H1 (cell line): Measurements from ENCODE around the gene CDC27. TPM values are rescaled to one million over a fixed set of nuclear protein-coding genes. Genes with fewer than 3 reads are reported as not detected.

Source experiments
- CTCF ChIA-PET: fragments of 300-600 bp; sonication (Branson Sonifier 250); formaldehyde crosslinking; loops from one replicate; lab custom pipeline; 2021; ENCODE audit not compliant: partially characterized antibody; lab: Charles Lee
- POLR2A ChIA-PET: fragments of 300-600 bp; sonication (Branson Sonifier 250); formaldehyde crosslinking; loops from one replicate; lab custom pipeline; 2021; ENCODE audit warnings: inconsistent platforms; ENCODE audit not compliant: partially characterized antibody; lab: Charles Lee
- DNase-seq, 2 experiments: peaks; one replicate each; pipeline versions ENCODE4 v3.0.0 to v3.0.0-alpha.2; 2010 to 2022; ENCODE audit warnings: low spot score in 2 of 2, low read depth in 1 of 2, mixed read lengths in 1 of 2
- FAIRE-seq: peaks from 2 replicates; lab custom pipeline; 2011; peaks lifted over from hg19 to GRCh38; lab: Jason Lieb, UNC
- H2AFZ ChIP-seq: 2 replicates; pipeline ENCODE4 v1.8.1; 2012; ENCODE audit warnings: low read length, inconsistent platforms
- H2AK5ac ChIP-seq: 2 replicates; pipeline ENCODE4 v1.6.1; 2013; ENCODE audit warnings: low read depth, low read length
- H2BK120ac ChIP-seq: replicated peaks from 2 replicates; pipeline ENCODE3; 2013; ENCODE audit warnings: low read depth, low read length, inconsistent platforms
- H2BK12ac ChIP-seq: 2 replicates; pipeline ENCODE4 v1.6.1; 2013; ENCODE audit warnings: low read depth, low read length
- H2BK15ac ChIP-seq: 2 replicates; pipeline ENCODE4 v1.6.1; 2013; ENCODE audit warnings: low read length
- H2BK20ac ChIP-seq: 2 replicates; pipeline ENCODE4 v1.6.1; 2013; ENCODE audit warnings: low read length
- H2BK5ac ChIP-seq: 2 replicates; pipeline ENCODE4 v1.6.1; 2013; ENCODE audit warnings: low read depth, low read length
- H3K14ac ChIP-seq: 2 replicates; pipeline ENCODE4 v1.6.1; 2013; ENCODE audit warnings: inconsistent platforms; ENCODE audit not compliant: insufficient read length
- H3K18ac ChIP-seq: 2 replicates; pipeline ENCODE4 v1.6.1; 2013; ENCODE audit warnings: low read length; ENCODE audit errors: extremely low read depth
- H3K23ac ChIP-seq: 2 replicates; pipeline ENCODE4 v1.6.1; 2013; ENCODE audit warnings: inconsistent platforms; ENCODE audit not compliant: insufficient read length
- H3K23me2 ChIP-seq: 2 replicates; pipeline ENCODE4 v1.6.1; 2013; ENCODE audit warnings: low read depth, low read length
- H3K27ac ChIP-seq: 2 replicates; pipeline ENCODE4 v1.6.1; 2011; ENCODE audit warnings: low read depth, low read length, inconsistent platforms
- H3K27me3 ChIP-seq, 4 experiments: replicated peaks in 1 of 4; 1 replicate in 1 of 4; 2 replicates in 3 of 4; pipeline versions ENCODE4 v1.6.1 to v1.8.1; 2011 to 2013; ENCODE audit warnings: low read length in 3 of 4, mild to moderate bottlenecking in 3 of 4, inconsistent platforms in 2 of 4, mixed read lengths in 2 of 4, moderate library complexity in 1 of 4; ENCODE audit not compliant: control insufficient read depth in 3 of 4, insufficient read depth in 3 of 4; ENCODE audit errors: extremely low read depth in 1 of 4
- H3K36me3 ChIP-seq, 4 experiments: 2 replicates each; pipeline versions ENCODE4 v1.6.1 to v1.8.1; 2011 to 2013; ENCODE audit warnings: mild to moderate bottlenecking in 4 of 4, low read length in 3 of 4, moderate library complexity in 2 of 4, control low read depth in 1 of 4, inconsistent platforms in 1 of 4; ENCODE audit not compliant: insufficient read depth in 4 of 4, control insufficient read depth in 2 of 4
- H3K4ac ChIP-seq: replicated peaks from 2 replicates; pipeline ENCODE3; 2013; ENCODE audit warnings: low read length, low read depth, mixed read lengths, inconsistent platforms; ENCODE audit not compliant: insufficient read length
- H3K4me1 ChIP-seq, 4 experiments: replicated peaks in 1 of 4; 1 replicate in 1 of 4; 2 replicates in 3 of 4; pipeline versions ENCODE4 v1.6.1 to v1.8.1; 2011 to 2013; ENCODE audit warnings: low read length in 3 of 4, inconsistent platforms in 2 of 4, mixed read lengths in 1 of 4; ENCODE audit not compliant: insufficient read depth in 4 of 4, control insufficient read depth in 3 of 4
- H3K4me2 ChIP-seq, 2 experiments: 2 replicates each; pipeline versions ENCODE4 v1.6.1 to v1.8.1; 2011 to 2013; ENCODE audit warnings: low read depth in 2 of 2, low read length in 2 of 2, control low read depth in 1 of 2, inconsistent platforms in 1 of 2, mild to moderate bottlenecking in 1 of 2; ENCODE audit not compliant: insufficient read depth in 1 of 2
- H3K4me3 ChIP-seq, 4 experiments: fragments of 200-600, 300-600 bp in 1 of 4; sonication (generic), shearing (Covaris generic), sonication (Bioruptor Twin) in 1 of 4; 2 replicates each; pipeline versions ENCODE4 v1.5.1 to v1.8.1; 2011 to 2016; ENCODE audit warnings: low read length in 4 of 4, low read depth in 3 of 4, control low read depth in 2 of 4, inconsistent platforms in 2 of 4, mild to moderate bottlenecking in 2 of 4, mixed read lengths in 1 of 4, moderate library complexity in 1 of 4; ENCODE audit not compliant: insufficient read depth in 2 of 4; ENCODE audit errors: extremely low read depth in 1 of 4
- H3K56ac ChIP-seq: replicated peaks from 2 replicates; pipeline ENCODE3; 2013; ENCODE audit warnings: low read depth, mild to moderate bottlenecking, mixed read lengths, low read length, inconsistent platforms; ENCODE audit not compliant: insufficient read length
- H3K79me1 ChIP-seq: 2 replicates; pipeline ENCODE4 v1.6.1; 2013; ENCODE audit warnings: low read depth, low read length, control low read depth
- H3K79me2 ChIP-seq, 2 experiments: 2 replicates each; pipeline versions ENCODE4 v1.6.1 to v1.8.1; 2012 to 2013; ENCODE audit warnings: low read length in 2 of 2, mild to moderate bottlenecking in 2 of 2, inconsistent platforms in 1 of 2; ENCODE audit not compliant: insufficient read depth in 2 of 2, control insufficient read depth in 1 of 2
- H3K9ac ChIP-seq, 4 experiments: replicated peaks in 1 of 4; 1 replicate in 1 of 4; 2 replicates in 3 of 4; pipeline versions ENCODE4 v1.6.1 to v1.8.1; 2011 to 2013; ENCODE audit warnings: low read depth in 3 of 4, low read length in 3 of 4, control low read depth in 2 of 4, mild to moderate bottlenecking in 2 of 4, moderate library complexity in 2 of 4, inconsistent platforms in 1 of 4; ENCODE audit errors: extremely low read depth in 1 of 4
- H3K9me3 ChIP-seq, 2 experiments: 2 replicates each; pipeline versions ENCODE4 v1.6.1 to v1.8.1; 2012 to 2013; ENCODE audit warnings: mild to moderate bottlenecking in 2 of 2, moderate library complexity in 2 of 2, control low read depth in 1 of 2, inconsistent platforms in 1 of 2, low read depth in 1 of 2, low read length in 1 of 2, mixed read lengths in 1 of 2; ENCODE audit not compliant: insufficient read depth in 2 of 2
- H4K20me1 ChIP-seq, 2 experiments: replicated peaks in 1 of 2; 2 replicates each; pipeline versions ENCODE3 to v1.8.1; 2011 to 2013; ENCODE audit warnings: inconsistent platforms in 2 of 2, low read length in 2 of 2, mild to moderate bottlenecking in 1 of 2; ENCODE audit not compliant: insufficient read depth in 2 of 2, control insufficient read depth in 1 of 2
- H4K5ac ChIP-seq: 2 replicates; pipeline ENCODE4 v1.6.1; 2013; ENCODE audit warnings: low read length, low read depth, mixed read lengths, inconsistent platforms; ENCODE audit not compliant: insufficient read length
- H4K8ac ChIP-seq: 2 replicates; pipeline ENCODE4 v1.8.0; 2013; ENCODE audit warnings: mild to moderate bottlenecking, moderate library complexity, low read length, inconsistent platforms; ENCODE audit not compliant: insufficient read depth; ENCODE audit errors: extremely low read depth
- H4K91ac ChIP-seq: replicated peaks from 2 replicates; pipeline ENCODE3; 2013; ENCODE audit warnings: low read length, mixed read lengths, inconsistent platforms; ENCODE audit not compliant: insufficient read length
- KDM1A ChIP-seq: fragments of 200-600, 300-600 bp; sonication (generic); IDR thresholded peaks from 2 replicates; pipeline ENCODE4 v1.7.1; 2016; ENCODE audit warnings: mild to moderate bottlenecking, low read length, borderline replicate concordance
- WGBS, 2 experiments: shearing (Covaris generic) in 1 of 2; methylation state at CpG; one replicate each; pipeline versions ENCODE4 v1.1.6 to v1.1.7; 2013 to 2015; ENCODE audit warnings: low lambda C conversion rate in 2 of 2, mixed read lengths in 2 of 2, inconsistent platforms in 1 of 2, low coverage in 1 of 2, missing lambda C conversion rate in 1 of 2; ENCODE audit not compliant: insufficient replicate concordance in 2 of 2, insufficient coverage in 1 of 2, insufficient read length in 1 of 2; ENCODE audit errors: extremely low coverage in 1 of 2, missing lambda C conversion rate in 1 of 2; 5-methylcytosine and 5-hydroxymethylcytosine counted together
- polyA plus RNA-seq, 7 experiments: library from polyadenylated mRNA; depleted of rRNA in 3 of 7; stranded (reverse) in 5 of 7; unstranded in 2 of 7; fragments of >200 nt in 5 of 7; fragments of 200-250 nt in 2 of 7; gene quantifications; 1 replicate in 5 of 7; 2 replicates in 1 of 7; 4 replicates in 1 of 7; pipeline versions ENCODE4 v1.2.1 to v1.2.3, GENCODE V29; 2011 to 2013; ENCODE audit warnings: missing spikeins in 2 of 7, mixed read lengths in 2 of 7
- total RNA-seq: library from RNA; stranded (reverse); fragmentation: NEBNext Ultra II Directional; extraction: Animal tissue kit (Norgen Biotek cat#: 25700); gene quantifications from 2 replicates; pipeline ENCODE4 v1.2.1, GENCODE V29; 2021
- TF ChIP-seq, protein P1 (sequence below): IDR thresholded peaks from 2 replicates; pipeline ENCODE4 v1.6.1; 2012; ENCODE audit warnings: inconsistent platforms
- TF ChIP-seq, protein P2 (sequence below): IDR thresholded peaks from 2 replicates; pipeline ENCODE4 v1.6.1; 2012; ENCODE audit warnings: inconsistent platforms

CDC27 gene
- total and polyA plus RNA-seq, 2 of the 8 experiments (the other 6 are each of a cell fraction or from before 2014, with no cell fraction given), result 41.9 to 87.5 TPM

DNA sequence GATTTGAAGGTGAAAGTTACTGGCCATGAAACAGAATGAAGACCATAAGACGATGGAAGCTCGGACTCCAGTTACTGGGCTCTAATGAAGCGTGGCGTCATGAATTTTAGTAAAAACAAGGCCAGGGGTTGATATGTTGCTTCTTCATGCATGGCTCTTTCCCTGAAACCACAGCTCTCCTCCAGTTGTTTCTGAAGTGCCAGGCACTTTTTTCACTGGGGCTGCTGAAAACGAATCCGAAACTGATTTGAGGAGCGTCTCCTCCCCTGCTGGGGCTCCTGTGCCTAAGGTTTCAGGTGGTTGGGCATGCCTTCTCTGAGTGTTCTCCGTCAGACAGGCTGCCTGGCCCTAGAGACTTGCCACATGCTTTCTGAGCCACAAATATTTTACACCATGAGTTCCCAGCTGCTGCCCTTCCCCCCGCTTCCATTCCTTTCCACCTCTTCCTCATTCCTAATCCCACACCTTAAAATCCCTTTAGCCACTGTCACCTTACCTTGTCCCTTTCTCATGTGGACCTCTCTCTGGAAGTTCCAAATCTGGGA is 16.4 kb upstream of the CDC27 start:
- POLR2A ChIA-PET, result interaction anchor here (0.9 kb wide), 1 partner anchor 118 kb away, joined by 3 read pairs; the partner anchor contains the start of gene EFCAB13
- no peak for TF ChIP-seq KDM1A
- TF ChIP-seq, protein P1, sequence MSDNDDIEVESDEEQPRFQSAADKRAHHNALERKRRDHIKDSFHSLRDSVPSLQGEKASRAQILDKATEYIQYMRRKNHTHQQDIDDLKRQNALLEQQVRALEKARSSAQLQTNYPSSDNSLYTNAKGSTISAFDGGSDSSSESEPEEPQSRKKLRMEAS, result peak; percentile 59
- TF ChIP-seq, protein P2, sequence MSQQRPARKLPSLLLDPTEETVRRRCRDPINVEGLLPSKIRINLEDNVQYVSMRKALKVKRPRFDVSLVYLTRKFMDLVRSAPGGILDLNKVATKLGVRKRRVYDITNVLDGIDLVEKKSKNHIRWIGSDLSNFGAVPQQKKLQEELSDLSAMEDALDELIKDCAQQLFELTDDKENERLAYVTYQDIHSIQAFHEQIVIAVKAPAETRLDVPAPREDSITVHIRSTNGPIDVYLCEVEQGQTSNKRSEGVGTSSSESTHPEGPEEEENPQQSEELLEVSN, result peak; percentile 41; the same call in 1 of the 2 replicates
- TF ChIP-seq, all 59 proteins: peak for 2
- peak overlapping the region; percentile 77 for H2AFZ ChIP-seq

More for the DNA sequence above, 16.4 kb upstream of the CDC27 start:
- Histone ChIP-seq H3K14ac (no peak overlapping the region), H4K20me1 (no peaks in the 10 kb centered on the region), H3K4ac (no peak overlapping the region), H3K27me3 (no peaks in the 10 kb centered on the region; a peak in 1 of 7 replicates), H3K23ac (no peak overlapping the region), H3K79me1 (no peaks in the 10 kb centered on the region), H3K9me3 (no peaks in the 10 kb centered on the region), H3K18ac (no peak overlapping the region), H3K56ac (no peak overlapping the region), H3K9ac (no peak overlapping the region), H3K23me2 (peaks cover 2% of the 10 kb centered on the region; the same call in 1 of the 2 replicates), H3K4me2 (peak overlapping the region in 1 of 2 experiments; percentile 6; a peak in 1 of 4 replicates), H2BK120ac (no peak overlapping the region), H3K27ac (no peak overlapping the region), H3K79me2 (no peaks in the 10 kb centered on the region), H3K36me3 (no peaks in the 10 kb centered on the region), H2BK20ac (no peak overlapping the region), H2AK5ac (no peak overlapping the region), H2BK15ac (no peak overlapping the region), H2BK12ac (no peak overlapping the region), H4K5ac (no peak overlapping the region), H3K4me3 (no peak overlapping the region; a peak in 1 of 8 replicates), H4K91ac (no peak overlapping the region), H3K4me1 (peaks cover 0 to 3% (median 1%) of the 10 kb centered on the region in 4 experiments; a peak in 2 of 7 replicates), H4K8ac (no peak overlapping the region), H2BK5ac (no peak overlapping the region)
- DNase-seq, result peak in 1 of 2 experiments; percentile 46
- WGBS, 2 experiments, result 83 to 100% methylated on average over 1 to 9 of the region's 9 CpGs
- no peak for FAIRE-seq
- CTCF ChIA-PET, result interaction anchor here (1.0 to 1.4 kb wide), 3 partner anchors 24 to 39 kb away, joined by 3 read pairs; no protein-coding TSS in a partner anchor
